ENCODE data around the gene PLAU. TPM values are rescaled to one million over a fixed set of nuclear protein-coding genes. Genes with fewer than 3 reads are reported as not detected.
A peak's percentile ranks its signal among the peaks of the same experiment; 100 is the strongest.
"Not testable (repeated sequence)": the region's sequence is repeated elsewhere in the genome, so short reads cannot be mapped to it uniquely, and the experiment has no call there.

The PLAU gene
- total and polyA plus RNA-seq, 2 donors: 3.8 to 20.3 TPM

GRCh38 chr10:73963533-73963932 lies 52.6 kb downstream of the PLAU start:
- not testable (repeated sequence) for H3K4me1 ChIP-seq (ENCODE audit: control insufficient read depth in 2 of 2, insufficient read depth in 2 of 2, low read length in 2 of 2); DNase-seq (ENCODE audit: low read depth in 6 of 9, low spot score in 9 of 9); H3K27ac ChIP-seq (ENCODE audit: low read depth in 1 of 2, low read length in 1 of 2); H3K27me3 ChIP-seq (ENCODE audit: control insufficient read depth in 2 of 2, insufficient read depth in 1 of 2, low read length in 1 of 2); H3K36me3 ChIP-seq (ENCODE audit: control insufficient read depth in 2 of 2, insufficient read depth in 2 of 2, low read length in 1 of 2); H3K9me3 ChIP-seq (ENCODE audit: control insufficient read depth in 2 of 2, insufficient read depth in 1 of 2, low read length in 1 of 2); H3K4me3 ChIP-seq (ENCODE audit: low read length in 2 of 2)
- 97% methylated on average over 12 of the region's 12 CpGs for WGBS

- Histone ChIP-seq H3K4me3 (ENCODE audit: low read length in 2 of 2) (no peak overlapping the region), H3K27ac (ENCODE audit: low read depth in 1 of 2, low read length in 1 of 2) (no peak overlapping the region), H3K4me1 (ENCODE audit: control insufficient read depth in 2 of 2, insufficient read depth in 2 of 2, low read length in 2 of 2) (no peaks in the 10 kb centered on the region), H3K36me3 (ENCODE audit: control insufficient read depth in 2 of 2, insufficient read depth in 2 of 2, low read length in 1 of 2) (no peaks in the 10 kb centered on the region), H3K27me3 (ENCODE audit: control insufficient read depth in 2 of 2, insufficient read depth in 1 of 2, low read length in 1 of 2) (no peaks in the 10 kb centered on the region), H3K9me3 (ENCODE audit: control insufficient read depth in 2 of 2, insufficient read depth in 1 of 2, low read length in 1 of 2) (no peaks in the 10 kb centered on the region)
- no peak for DNase-seq (ENCODE audit: low read depth in 6 of 9, low spot score in 9 of 9)
- 98% methylated on average over 2 of the region's 2 CpGs for WGBS
Measured at GRCh38 chr10:73964743-73965142, 53.8 kb downstream of the PLAU start.

GRCh38 chr10:73965267-73965889 lies 54.4 kb downstream of the PLAU start:
- WGBS: 97% methylated on average over 12 of the region's 12 CpGs
- not testable (repeated sequence) for H3K36me3 ChIP-seq (ENCODE audit: control insufficient read depth in 2 of 2, insufficient read depth in 2 of 2, low read length in 1 of 2); H3K9me3 ChIP-seq (ENCODE audit: control insufficient read depth in 2 of 2, insufficient read depth in 1 of 2, low read length in 1 of 2); H3K4me3 ChIP-seq (ENCODE audit: low read length in 2 of 2); H3K27me3 ChIP-seq (ENCODE audit: control insufficient read depth in 2 of 2, insufficient read depth in 1 of 2, low read length in 1 of 2); DNase-seq (ENCODE audit: low read depth in 6 of 9, low spot score in 9 of 9); H3K4me1 ChIP-seq (ENCODE audit: control insufficient read depth in 2 of 2, insufficient read depth in 2 of 2, low read length in 2 of 2)
- peak overlapping the region in 1 of 2 donors; percentile 40 for H3K27ac ChIP-seq (ENCODE audit: low read depth in 1 of 2, low read length in 1 of 2)

- DNase-seq (ENCODE audit: low read depth in 6 of 9, low spot score in 9 of 9): no peak
- no peaks in the 10 kb centered on the region for H3K4me1 ChIP-seq (ENCODE audit: control insufficient read depth in 2 of 2, insufficient read depth in 2 of 2, low read length in 2 of 2)
- H3K9me3 ChIP-seq (ENCODE audit: control insufficient read depth in 2 of 2, insufficient read depth in 1 of 2, low read length in 1 of 2): no peaks in the 10 kb centered on the region
- no peaks in the 10 kb centered on the region for H3K36me3 ChIP-seq (ENCODE audit: control insufficient read depth in 2 of 2, insufficient read depth in 2 of 2, low read length in 1 of 2)
- no peak overlapping the region for H3K4me3 ChIP-seq (ENCODE audit: low read length in 2 of 2)
- peak overlapping the region; percentile 38 to 40 for H3K27ac ChIP-seq (ENCODE audit: low read depth in 1 of 2, low read length in 1 of 2)
- no peaks in the 10 kb centered on the region for H3K27me3 ChIP-seq (ENCODE audit: control insufficient read depth in 2 of 2, insufficient read depth in 1 of 2, low read length in 1 of 2)
- 85% methylated on average over 16 of the region's 16 CpGs for WGBS
Measured at GRCh38 chr10:73965890-73966768, 55.2 kb downstream of the PLAU start.

GRCh38 chr10:73967022-73967429 lies 56.1 kb downstream of the PLAU start:
- Histone ChIP-seq H3K27me3 (ENCODE audit: control insufficient read depth in 2 of 2, insufficient read depth in 1 of 2, low read length in 1 of 2) (no peaks in the 10 kb centered on the region), H3K4me3 (ENCODE audit: low read length in 2 of 2) (no peak overlapping the region), H3K36me3 (ENCODE audit: control insufficient read depth in 2 of 2, insufficient read depth in 2 of 2, low read length in 1 of 2) (no peaks in the 10 kb centered on the region), H3K4me1 (ENCODE audit: control insufficient read depth in 2 of 2, insufficient read depth in 2 of 2, low read length in 2 of 2) (no peaks in the 10 kb centered on the region), H3K27ac (ENCODE audit: low read depth in 1 of 2, low read length in 1 of 2) (no peak overlapping the region), H3K9me3 (ENCODE audit: control insufficient read depth in 2 of 2, insufficient read depth in 1 of 2, low read length in 1 of 2) (no peaks in the 10 kb centered on the region)
- WGBS: 95% methylated on average over 4 of the region's 4 CpGs
- DNase-seq (ENCODE audit: low read depth in 6 of 9, low spot score in 9 of 9): no peak

Other genes with a start within 250 kb of the PLAU start
- gene AGAP5, start 213.0 kb upstream of the PLAU start, total RNA-seq: 3.7 TPM
- 9.0 TPM for gene AGAP5, start 213.0 kb upstream of the PLAU start, polyA plus RNA-seq
- 40.2 TPM for gene SEC24C, start 166.8 kb upstream of the PLAU start, total RNA-seq
- 31.4 TPM for gene SEC24C, start 166.8 kb upstream of the PLAU start, polyA plus RNA-seq
- 54.7 TPM for gene CHCHD1, start 129.1 kb upstream of the PLAU start, total RNA-seq
- 78.2 TPM for gene CHCHD1, start 129.1 kb upstream of the PLAU start, polyA plus RNA-seq
- 27.1 TPM for gene ZSWIM8, start 125.5 kb upstream of the PLAU start, total RNA-seq
- gene ZSWIM8, start 125.5 kb upstream of the PLAU start, polyA plus RNA-seq: 106 TPM
- 29.4 TPM for gene NDST2, start 99.5 kb upstream of the PLAU start, total RNA-seq
- 21.2 TPM for gene NDST2, start 99.5 kb upstream of the PLAU start, polyA plus RNA-seq
- gene CAMK2G, start 36.6 kb upstream of the PLAU start, total RNA-seq: 10.5 TPM
- gene CAMK2G, start 36.6 kb upstream of the PLAU start, polyA plus RNA-seq: 17.2 TPM
- 12.0 TPM for gene VCL, start 87.0 kb downstream of the PLAU start, total RNA-seq
- gene VCL, start 87.0 kb downstream of the PLAU start, polyA plus RNA-seq: 15.4 TPM
- gene AP3M1, start 239.7 kb downstream of the PLAU start, total RNA-seq: 31.0 TPM
- 14.9 TPM for gene AP3M1, start 239.7 kb downstream of the PLAU start, polyA plus RNA-seq
- 33.2 TPM for gene ADK, start 240.1 kb downstream of the PLAU start, total RNA-seq
- gene ADK, start 240.1 kb downstream of the PLAU start, polyA plus RNA-seq: 32.0 TPM

Measured in thymus (tissue), 11 donors.